GM10266 (cell line): Measurements from ENCODE around the gene EVC.

Source experiments
- DNase-seq: peaks from one replicate; pipeline ENCODE4 v3.0.0; 2012; ENCODE audit errors: extremely low spot score
- CTCF ChIP-seq: IDR thresholded peaks from 2 replicates; pipeline ENCODE4 v1.5.1; 2012; ENCODE audit warnings: mild to moderate bottlenecking, low read depth; ENCODE audit not compliant: control insufficient read depth, insufficient read depth; ENCODE audit errors: missing control alignments

EVC gene

GRCh38 chr4:5755679-5756078, 44.7 kb downstream of the EVC start:
- no peak for TF ChIP-seq CTCF
- no peak for DNase-seq

GRCh38 chr4:5756271-5756670, 45.3 kb downstream of the EVC start:
- no peak for TF ChIP-seq CTCF

GRCh38 chr4:5757091-5757490, 46.1 kb downstream of the EVC start:
- no peak for DNase-seq
- TF ChIP-seq CTCF: no peak

More at GRCh38 chr4:5756271-5756670, 45.3 kb downstream of the EVC start:
- DNase-seq: no peak

GRCh38 chr4:5757536-5757935, 46.5 kb downstream of the EVC start:
- DNase-seq: no peak

GRCh38 chr4:5757954-5758353, 47.0 kb downstream of the EVC start:
- DNase-seq: no peak
- no peak for TF ChIP-seq CTCF

More at GRCh38 chr4:5757536-5757935, 46.5 kb downstream of the EVC start:
- no peak for TF ChIP-seq CTCF

- no peak for TF ChIP-seq CTCF
- no peak for DNase-seq
Measured at GRCh38 chr4:5758741-5759140, 47.7 kb downstream of the EVC start.

GRCh38 chr4:5759236-5760075, 48.5 kb downstream of the EVC start:
- TF ChIP-seq CTCF: no peak
- no peak for DNase-seq
